ENCODE measurements around the gene AP4B1.

GRCh38 chr1:113935970-113936369 lies 31.4 kb upstream of the AP4B1 start:
- no peak for TF ChIP-seq EP300 (conservative IDR thresholded peaks at IDR 0.05; ENCODE audit: poor library complexity, severe bottlenecking)
- TF ChIP-seq CTCF (IDR thresholded peaks at IDR 0.05; ENCODE audit: poor library complexity, severe bottlenecking) = no peak
- TF ChIP-seq EZH2 (IDR thresholded peaks at IDR 0.05; ENCODE audit: borderline replicate concordance, insufficient read depth, low read length, poor library complexity, severe bottlenecking) = no peak
- TF ChIP-seq POLR2AphosphoS5 (IDR thresholded peaks at IDR 0.05) = no peak
- no peak for TF ChIP-seq REST (IDR thresholded peaks at IDR 0.05; ENCODE audit: borderline replicate concordance)
- no peak for TF ChIP-seq RAD21 (conservative IDR thresholded peaks at IDR 0.05)
- no peak for TF ChIP-seq TAF1 (IDR thresholded peaks at IDR 0.05; ENCODE audit: low read depth)

All from neural cell (in vitro differentiated cells).